Neural progenitor cell (in vitro differentiated cells): ENCODE results near the gene PIP5KL1. TPM values are rescaled to one million over a fixed set of nuclear protein-coding genes. Genes with fewer than 3 reads are reported as not detected.

Experiments used
- DNase-seq: peaks from one replicate; pipeline ENCODE4 v3.0.0-alpha.2; 2016; ENCODE audit warnings: low spot score
- H2AFZ ChIP-seq: fragments of 200-600 bp; sonication (generic); replicated peaks from 2 replicates; pipeline ENCODE4 v1.6.1; 2016; ENCODE audit warnings: antibody characterized with exemption
- H3F3A ChIP-seq: fragments of 200-600 bp; sonication (generic); 2 replicates; pipeline ENCODE4 v1.6.1; 2016; ENCODE audit warnings: antibody characterized with exemption, low read depth
- H3K27ac ChIP-seq: fragments of 200-600 bp; sonication (generic); 2 replicates; pipeline ENCODE4 v1.5.1; 2016; ENCODE audit warnings: mild to moderate bottlenecking
- H3K27me3 ChIP-seq: fragments of 200-600 bp; sonication (generic); 2 replicates; pipeline ENCODE4 v1.6.1; 2016; ENCODE audit warnings: mild to moderate bottlenecking, moderate library complexity
- H3K36me3 ChIP-seq: fragments of 200-600 bp; sonication (generic); 2 replicates; pipeline ENCODE4 v1.5.1; 2016
- H3K4me1 ChIP-seq: fragments of 200-600 bp; sonication (generic); 2 replicates; pipeline ENCODE4 v1.6.1; 2016; ENCODE audit warnings: mixed run types
- H3K4me2 ChIP-seq: fragments of 200-600 bp; sonication (generic); 2 replicates; pipeline ENCODE4 v1.6.1; 2016
- H3K4me3 ChIP-seq: fragments of 200-600 bp; sonication (generic); 2 replicates; pipeline ENCODE4 v1.5.1; 2016
- H3K79me2 ChIP-seq: fragments of 200-600 bp; sonication (generic); 2 replicates; pipeline ENCODE4 v1.6.1; 2016; ENCODE audit warnings: low read depth
- H3K9ac ChIP-seq: fragments of 200-600 bp; sonication (generic); 2 replicates; pipeline ENCODE4 v1.6.1; 2016
- H3K9me3 ChIP-seq: fragments of 200-600 bp; sonication (generic); 2 replicates; pipeline ENCODE4 v1.5.1; 2016; ENCODE audit warnings: low read depth
- H4K20me1 ChIP-seq: fragments of 200-600 bp; sonication (generic); 2 replicates; pipeline ENCODE4 v1.6.1; 2016; ENCODE audit warnings: low read depth
- H3K27ac Mint-ChIP-seq: 3 replicates; pipeline ENCODE4 v1.8.0; 2021; ENCODE audit warnings: mixed read lengths
- H3K27me3 Mint-ChIP-seq: 2 replicates; pipeline ENCODE4 v1.8.0; 2022; ENCODE audit warnings: low read depth, mild to moderate bottlenecking, inconsistent platforms, moderate library complexity, mixed read lengths; ENCODE audit not compliant: insufficient read depth
- H3K36me3 Mint-ChIP-seq: 3 replicates; pipeline ENCODE4 v1.8.0; 2021; ENCODE audit warnings: mixed read lengths
- H3K4me1 Mint-ChIP-seq: 3 replicates; pipeline ENCODE4 v1.8.0; 2021; ENCODE audit warnings: mixed read lengths
- H3K4me3 Mint-ChIP-seq: 3 replicates; pipeline ENCODE4 v1.8.0; 2021; ENCODE audit warnings: mild to moderate bottlenecking, moderate library complexity, mixed read lengths
- H3K9me3 Mint-ChIP-seq: 3 replicates; pipeline ENCODE4 v1.8.0; 2020; ENCODE audit warnings: mixed read lengths
- CTCF ChIP-seq: fragments of 200-600 bp; sonication (generic); IDR thresholded peaks from 2 replicates; pipeline ENCODE4 v1.5.1; 2017; ENCODE audit warnings: antibody characterized with exemption, mild to moderate bottlenecking
- EZH2 ChIP-seq: fragments of 200-600 bp; sonication (generic); IDR thresholded peaks from 2 replicates; pipeline ENCODE4 v1.6.1; 2017; ENCODE audit warnings: antibody characterized with exemption, mild to moderate bottlenecking, moderate library complexity
- EZH2phosphoT487 ChIP-seq: fragments of 200-600 bp; sonication (generic); IDR thresholded peaks from 2 replicates; pipeline ENCODE4 v1.6.1; 2017; ENCODE audit warnings: antibody characterized with exemption
- total RNA-seq: library from RNA; depleted of rRNA; stranded (reverse); fragments of >200 nt; gene quantifications from 2 replicates; pipeline ENCODE4 v1.2.3, GENCODE V29; 2015; ENCODE audit warnings: low replicate concordance

Gene PIP5KL1
- total RNA-seq, 1 donor from 2014 or later: 1.4 TPM

GRCh38 chr9:127892831-127893230 lies 37.7 kb downstream of the PIP5KL1 start:
- TF ChIP-seq EZH2: no peak
- no peak for TF ChIP-seq EZH2phosphoT487
- TF ChIP-seq CTCF: no peak
- Mint-ChIP-seq H3K9me3 (peaks cover 20% of the 10 kb centered on the region), H3K36me3 (peaks cover 47% of the 10 kb centered on the region), H3K27ac (no peak overlapping the region), H3K4me3 (no peak overlapping the region), H3K27me3 (peaks cover 2% of the 10 kb centered on the region), H3K4me1 (peaks cover 24% of the 10 kb centered on the region)
- Histone ChIP-seq H3K9ac (no peak overlapping the region), H3F3A (peaks cover 12% of the 10 kb centered on the region), H3K79me2 (peaks cover 9% of the 10 kb centered on the region), H2AFZ (no peak overlapping the region), H3K27me3 (no peaks in the 10 kb centered on the region), H3K9me3 (no peaks in the 10 kb centered on the region), H3K4me3 (no peak overlapping the region), H3K36me3 (peaks cover 21% of the 10 kb centered on the region), H4K20me1 (peaks cover 31% of the 10 kb centered on the region), H3K27ac (no peak overlapping the region), H3K4me2 (no peak overlapping the region), H3K4me1 (peaks cover 14% of the 10 kb centered on the region)
- no peak for DNase-seq

DNA sequence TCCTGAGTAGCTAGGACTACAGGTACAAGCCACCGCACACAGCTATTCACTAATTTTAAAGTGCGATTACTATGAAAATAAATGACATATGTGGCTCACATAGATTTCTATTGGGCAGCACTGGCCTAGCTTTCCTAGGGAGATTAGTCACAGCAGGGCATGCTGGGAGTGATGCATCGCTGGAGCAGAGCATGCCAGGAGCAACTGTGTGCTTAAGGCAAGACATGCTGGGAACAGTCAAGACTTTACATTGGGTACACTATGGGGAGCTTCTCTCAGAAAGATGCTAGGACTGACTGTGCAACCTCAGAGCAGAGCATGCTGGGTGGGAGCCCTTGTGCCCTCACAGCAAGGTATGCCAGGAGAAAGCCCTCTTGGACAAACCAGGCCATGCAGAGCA lies 40.5 kb downstream of the PIP5KL1 start:
- peaks cover 5% of the 10 kb centered on the region for H3K4me1 ChIP-seq
- no peak overlapping the region for H3K4me3 ChIP-seq
- no peak for DNase-seq
- H3K9me3 ChIP-seq: no peaks in the 10 kb centered on the region
- H3K9me3 Mint-ChIP-seq: peaks cover 17% of the 10 kb centered on the region
- TF ChIP-seq EZH2 (no peak), EZH2phosphoT487 (no peak), CTCF (no peak)
- no peak overlapping the region for H2AFZ ChIP-seq
- H3K27me3 Mint-ChIP-seq: peaks cover 2% of the 10 kb centered on the region
- peaks cover 16% of the 10 kb centered on the region for H3K4me1 Mint-ChIP-seq
- no peak overlapping the region for H3K9ac ChIP-seq
- H3K36me3 ChIP-seq: peaks cover 20% of the 10 kb centered on the region
- H3F3A ChIP-seq: peaks cover 4% of the 10 kb centered on the region
- H3K36me3 Mint-ChIP-seq: peaks cover 40% of the 10 kb centered on the region
- no peak overlapping the region for H3K4me3 Mint-ChIP-seq
- H3K27ac Mint-ChIP-seq: no peak overlapping the region
- peaks cover 8% of the 10 kb centered on the region for H4K20me1 ChIP-seq
- no peaks in the 10 kb centered on the region for H3K27me3 ChIP-seq
- no peaks in the 10 kb centered on the region for H3K79me2 ChIP-seq
- no peak overlapping the region for H3K27ac ChIP-seq
- no peak overlapping the region for H3K4me2 ChIP-seq

- Histone ChIP-seq H3K4me3 (no peak overlapping the region), H3K79me2 (no peaks in the 10 kb centered on the region), H3K27ac (no peak overlapping the region), H3F3A (peaks cover 6% of the 10 kb centered on the region), H4K20me1 (peaks cover 8% of the 10 kb centered on the region), H2AFZ (no peak overlapping the region), H3K4me1 (peaks cover 5% of the 10 kb centered on the region), H3K36me3 (peaks cover under 1% of the 10 kb centered on the region), H3K9me3 (no peaks in the 10 kb centered on the region), H3K4me2 (no peak overlapping the region), H3K27me3 (no peaks in the 10 kb centered on the region), H3K9ac (no peak overlapping the region)
- Mint-ChIP-seq H3K9me3 (peaks cover 5% of the 10 kb centered on the region), H3K27me3 (peaks cover 2% of the 10 kb centered on the region), H3K4me3 (no peak overlapping the region), H3K36me3 (peaks cover 17% of the 10 kb centered on the region), H3K27ac (peak overlapping the region; percentile 63), H3K4me1 (peaks cover 23% of the 10 kb centered on the region)
- no peak for DNase-seq
- no peak for TF ChIP-seq EZH2
- TF ChIP-seq CTCF: no peak
- TF ChIP-seq EZH2phosphoT487: no peak
These were observed 42.8 kb downstream of the PIP5KL1 start for GRCh38 chr9:127887792-127888191.
